Activated CD4-positive, alpha-beta T cell treated with anti-CD3 and anti-CD28 coated beads, Interleukin-2, amount 50 U/mL, for 4 hours (primary cell): ENCODE measurements around the gene OR1E2.

ENCODE experiments used
- DNase-seq, 2 experiments: peaks; one replicate each; pipeline ENCODE4 v3.0.0-alpha.2; 2020

Gene OR1E2

GRCh38 chr17:3389791-3390190 lies 43.9 kb downstream of the OR1E2 start:
- no peak for DNase-seq

GRCh38 chr17:3385869-3386816 lies 47.5 kb downstream of the OR1E2 start, which contains the start of gene OR3A2:
TSS of gene OR3A2 (minus strand) at chr17:3386308.
- peak; percentile 11 to 34 for DNase-seq
